B cell (primary cell): ENCODE measurements around the gene NPIPB9. TPM values are rescaled to one million over a fixed set of nuclear protein-coding genes. Genes with fewer than 3 reads are reported as not detected.
"Not testable (repeated sequence)": the region's sequence is repeated elsewhere in the genome, so short reads cannot be mapped to it uniquely, and the experiment has no call there.

Experiments
- ATAC-seq: fragments of 200-7000 bp; cut with Tn5 transposase; one replicate; pipeline ENCODE4 v1.10.0; 2021; ENCODE audit warnings: low read depth, mild to moderate bottlenecking, moderate number of reproducible peaks, moderate library complexity
- CTCF ChIA-PET: fragments of 350-600 bp; sonication (Branson Sonifier 250); formaldehyde crosslinking; loops from one replicate; lab custom pipeline; 2021; ENCODE audit warnings: antibody characterized with exemption, inconsistent platforms; lab: Charles Lee
- POLR2A ChIA-PET: fragments of 350-600 bp; sonication (Branson Sonifier 250); formaldehyde crosslinking; loops from one replicate; lab custom pipeline; 2021; ENCODE audit warnings: antibody characterized with exemption; lab: Charles Lee
- DNase-seq: peaks from one replicate; pipeline ENCODE4 v3.0.0; 2013
- H2AFZ ChIP-seq: 2 replicates; pipeline ENCODE4 v1.6.1; 2012; ENCODE audit warnings: mild to moderate bottlenecking, low read depth, low read length; ENCODE audit not compliant: insufficient read depth, poor library complexity, severe bottlenecking
- H3K27ac ChIP-seq, 2 donors: 1 replicate in 1 of 2; 2 replicates in 1 of 2; pipeline ENCODE4 v1.5.1; 2012 to 2013; ENCODE audit warnings: low read length in 2 of 2, mild to moderate bottlenecking in 2 of 2, moderate library complexity in 1 of 2
- H3K27me3 ChIP-seq, 4 experiments: fragments of 200-600 bp in 1 of 4; sonication (generic) in 1 of 4; replicated peaks in 1 of 4; 1 replicate in 2 of 4; 2 replicates in 2 of 4; pipeline versions ENCODE4 v1.6.1 to v1.7.0; 2013 to 2016; ENCODE audit warnings: low read length in 3 of 4, mild to moderate bottlenecking in 2 of 4, mixed read lengths in 1 of 4, moderate library complexity in 1 of 4; ENCODE audit not compliant: insufficient read depth in 4 of 4, control insufficient read depth in 3 of 4; ENCODE audit errors: control extremely low read depth in 1 of 4
- H3K36me3 ChIP-seq, 2 experiments: replicated peaks in 1 of 2; 1 replicate in 1 of 2; 2 replicates in 1 of 2; pipeline versions ENCODE4 v1.6.1 to v1.7.1; 2013; ENCODE audit warnings: low read length in 1 of 2; ENCODE audit not compliant: insufficient read depth in 2 of 2, control insufficient read depth in 1 of 2; ENCODE audit errors: control extremely low read depth in 1 of 2, extremely low read depth in 1 of 2
- H3K4me1 ChIP-seq, 2 donors: fragments of 200-600 bp in 1 of 2; sonication (generic) in 1 of 2; 1 replicate in 1 of 2; 2 replicates in 1 of 2; pipeline versions ENCODE4 v1.5.1 to v1.6.1; 2013 to 2017; ENCODE audit warnings: low read length in 2 of 2; ENCODE audit not compliant: control insufficient read depth in 2 of 2, insufficient read depth in 2 of 2
- H3K4me2 ChIP-seq: replicated peaks from 2 replicates; pipeline ENCODE3; 2012; ENCODE audit warnings: mild to moderate bottlenecking, low read depth, low read length; ENCODE audit not compliant: poor library complexity, severe bottlenecking
- H3K4me3 ChIP-seq, 5 experiments: fragments of 200-600 bp in 1 of 5; sonication (generic) in 1 of 5; 1 replicate in 3 of 5; 2 replicates in 2 of 5; pipeline versions ENCODE4 v1.5.1 to v1.7.0; 2011 to 2016; ENCODE audit warnings: low read length in 4 of 5, mild to moderate bottlenecking in 4 of 5, low read depth in 2 of 5, control low read depth in 1 of 5, moderate library complexity in 1 of 5; ENCODE audit not compliant: insufficient read depth in 1 of 5; ENCODE audit errors: control extremely low read depth in 1 of 5, extremely low read depth in 1 of 5
- H3K79me2 ChIP-seq: fragments of 200-600 bp; sonication (generic); one replicate; pipeline ENCODE4 v1.6.0; 2016; ENCODE audit warnings: low read length; ENCODE audit not compliant: control insufficient read depth, insufficient read depth
- H3K9ac ChIP-seq: fragments of 200-600 bp; sonication (generic); 2 replicates; pipeline ENCODE4 v1.6.1; 2017; ENCODE audit warnings: mild to moderate bottlenecking, low read length, moderate library complexity
- H3K9me3 ChIP-seq, 3 donors: one replicate each; pipeline versions ENCODE4 v1.6.1 to v1.7.1; 2013; ENCODE audit warnings: low read length in 2 of 3; ENCODE audit not compliant: control insufficient read depth in 2 of 3, insufficient read depth in 1 of 3; ENCODE audit errors: control extremely low read depth in 1 of 3
- H4K20me1 ChIP-seq: 2 replicates; pipeline ENCODE4 v1.6.0; 2012; ENCODE audit warnings: mild to moderate bottlenecking, low read length; ENCODE audit not compliant: insufficient read depth, control insufficient read depth, poor library complexity, severe bottlenecking
- H3K27ac Mint-ChIP-seq: one replicate; pipeline ENCODE4 v1.8.0; 2021; ENCODE audit warnings: mixed read lengths
- H3K27me3 Mint-ChIP-seq: one replicate; pipeline ENCODE4 v1.8.0; 2021; ENCODE audit warnings: mixed read lengths
- H3K4me1 Mint-ChIP-seq: one replicate; pipeline ENCODE4 v1.8.0; 2021; ENCODE audit warnings: mixed read lengths
- H3K4me3 Mint-ChIP-seq: one replicate; pipeline ENCODE4 v1.8.0; 2021; ENCODE audit warnings: mixed read lengths
- H3K9me3 Mint-ChIP-seq: one replicate; pipeline ENCODE4 v1.8.0; 2022; ENCODE audit warnings: mixed read lengths; ENCODE audit not compliant: insufficient read depth
- WGBS: methylation state at CpG from one replicate; pipeline ENCODE4 v1.1.5; 2013; ENCODE audit warnings: missing lambda C conversion rate; ENCODE audit not compliant: insufficient coverage; 5-methylcytosine and 5-hydroxymethylcytosine counted together
- intact Hi-C: fragments of 100-400 bp; cut with micrococcal nuclease; formaldehyde crosslinking; loops from one replicate; pipeline ENCODE4 v1.10.0; 2022
- polyA minus RNA-seq: library from RNA; depleted of rRNA, polyadenylated mRNA; stranded (reverse); fragments of >200 nt; gene quantifications from 2 replicates; pipeline ENCODE4 v1.2.3, GENCODE V29; 2012
- polyA plus RNA-seq: library from polyadenylated mRNA; depleted of rRNA; stranded (reverse); fragments of >200 nt; gene quantifications from 2 replicates; pipeline ENCODE4 v1.2.3, GENCODE V29; 2012
- total RNA-seq, 2 donors: library from RNA; stranded (reverse); fragments of 120-200 nt in 1 of 2; gene quantifications; 1 replicate in 1 of 2; 2 replicates in 1 of 2; pipeline versions ENCODE4 v1.2.3 to v1.2.4, GENCODE V29; 2013 to 2022

The NPIPB9 gene
- total RNA-seq = 12.6 and 13.4 TPM in 2 replicates
- total RNA-seq (2013) = 3.5 TPM
- 1.3 and 3.4 TPM in 2 replicates for polyA plus RNA-seq
- polyA minus RNA-seq = 3.6 TPM in 1 of 2 replicates, not detected in the other

DNA sequence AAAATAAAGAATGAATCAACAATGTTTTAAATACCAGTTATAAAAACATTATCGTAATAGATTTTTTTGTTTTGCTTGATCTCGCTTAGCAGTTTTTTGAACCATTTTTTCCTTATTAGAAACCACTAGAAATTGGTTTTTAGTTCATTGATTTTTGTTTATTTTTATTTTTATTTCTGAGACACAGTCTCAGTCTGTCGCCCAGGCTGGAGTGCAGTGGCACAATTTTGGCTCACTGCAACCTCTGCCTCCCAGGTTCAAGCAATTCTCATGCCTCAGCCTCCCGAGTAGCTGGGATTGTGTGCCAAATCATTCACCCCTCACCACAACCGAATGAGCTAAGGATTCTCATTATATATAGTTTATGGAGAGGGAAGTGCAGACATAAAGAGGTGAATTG lies at the start of gene NPIPB9:
TSS of gene NPIPB9 (plus strand) at position 301 of the 400 bp plus-strand sequence.
- intact Hi-C loops, H3K27ac Mint-ChIP-seq, H4K20me1 ChIP-seq, H3K9ac ChIP-seq, H3K4me1 ChIP-seq, H3K27me3 Mint-ChIP-seq, H3K27ac ChIP-seq, H3K27me3 ChIP-seq, H3K4me1 Mint-ChIP-seq, ATAC-seq, DNase-seq, H3K9me3 ChIP-seq, CTCF ChIA-PET, POLR2A ChIA-PET, H2AFZ ChIP-seq, H3K4me2 ChIP-seq, H3K9me3 Mint-ChIP-seq, H3K4me3 ChIP-seq, H3K36me3 ChIP-seq, H3K79me2 ChIP-seq, H3K4me3 Mint-ChIP-seq: not testable (repeated sequence)
- no CpG with 5 or more reads among the region's 5 CpGs for WGBS

- intact Hi-C loops, H4K20me1 ChIP-seq, H3K9ac ChIP-seq, DNase-seq, H3K79me2 ChIP-seq, H3K27ac Mint-ChIP-seq, H3K27me3 ChIP-seq, H3K27ac ChIP-seq, H3K4me1 Mint-ChIP-seq, H3K4me3 Mint-ChIP-seq, H3K4me1 ChIP-seq, H2AFZ ChIP-seq, H3K36me3 ChIP-seq, H3K4me2 ChIP-seq, H3K9me3 Mint-ChIP-seq, H3K27me3 Mint-ChIP-seq, H3K9me3 ChIP-seq, CTCF ChIA-PET, H3K4me3 ChIP-seq, POLR2A ChIA-PET, ATAC-seq: not testable (repeated sequence)
- no CpG with 5 or more reads among the region's 7 CpGs for WGBS
Observed at GRCh38 chr16:28704246-28704645, 47.3 kb upstream of the NPIPB9 start.

DNA sequence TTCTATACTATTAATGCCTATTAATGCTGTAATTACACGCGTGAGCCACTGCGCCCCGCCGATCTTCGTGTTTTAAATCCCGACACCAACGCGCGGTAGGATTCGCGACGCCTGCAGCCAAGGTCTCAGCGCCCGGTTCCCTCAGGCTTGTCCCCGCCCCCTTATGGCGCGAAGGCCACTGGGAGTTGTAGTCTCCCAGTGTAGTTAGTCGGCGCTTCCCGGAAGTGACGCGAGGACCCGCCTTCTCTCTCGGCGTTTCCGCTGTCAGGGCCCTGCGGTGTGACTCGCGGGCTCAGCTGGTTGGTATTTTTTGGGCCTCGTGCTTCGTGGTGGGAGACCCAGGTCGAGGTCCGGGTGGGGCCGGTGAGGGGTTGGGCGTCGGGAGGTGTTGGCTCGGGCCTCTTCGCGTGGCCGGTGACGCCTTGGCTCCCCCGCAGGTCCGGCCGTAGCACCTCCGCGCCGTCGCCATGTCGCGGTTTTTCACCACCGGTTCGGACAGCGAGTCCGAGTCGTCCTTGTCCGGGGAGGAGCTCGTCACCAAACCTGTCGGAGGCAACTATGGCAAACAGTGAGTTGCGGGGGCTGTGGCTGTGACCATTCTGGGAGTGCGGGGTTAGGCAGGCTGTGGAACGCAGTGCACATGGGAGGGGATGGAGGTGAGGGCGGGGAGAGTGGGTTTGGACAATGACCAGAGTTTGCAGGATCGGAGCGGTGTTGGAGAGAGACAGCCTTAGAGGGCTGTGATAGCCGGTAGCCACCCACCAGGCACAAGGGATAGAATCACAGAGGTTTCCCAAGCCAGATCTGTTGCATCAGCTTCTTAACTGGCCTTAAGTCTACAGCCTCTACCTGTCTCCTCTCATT lies 40.1 kb upstream of the NPIPB9 start, which contains the start of gene EIF3C:
TSS of gene EIF3C (plus strand) at position 245 of the 864 bp plus-strand sequence. CDS start at position 468, 223 bp downstream.
- H3K4me3 ChIP-seq, DNase-seq, H3K4me1 Mint-ChIP-seq, H3K36me3 ChIP-seq, H3K4me2 ChIP-seq, H3K9me3 ChIP-seq, H3K4me3 Mint-ChIP-seq, H3K9me3 Mint-ChIP-seq, H2AFZ ChIP-seq, H3K27ac Mint-ChIP-seq, H3K79me2 ChIP-seq, CTCF ChIA-PET, H3K27me3 Mint-ChIP-seq, intact Hi-C loops, H4K20me1 ChIP-seq, H3K9ac ChIP-seq, H3K27ac ChIP-seq, H3K27me3 ChIP-seq, H3K4me1 ChIP-seq, POLR2A ChIA-PET: not testable (repeated sequence)
- no CpG with 5 or more reads among the region's 66 CpGs for WGBS
- peak; percentile 100 for ATAC-seq
